ENCODE data around the gene ARID1B.

- TF ChIP-seq, protein P1, sequence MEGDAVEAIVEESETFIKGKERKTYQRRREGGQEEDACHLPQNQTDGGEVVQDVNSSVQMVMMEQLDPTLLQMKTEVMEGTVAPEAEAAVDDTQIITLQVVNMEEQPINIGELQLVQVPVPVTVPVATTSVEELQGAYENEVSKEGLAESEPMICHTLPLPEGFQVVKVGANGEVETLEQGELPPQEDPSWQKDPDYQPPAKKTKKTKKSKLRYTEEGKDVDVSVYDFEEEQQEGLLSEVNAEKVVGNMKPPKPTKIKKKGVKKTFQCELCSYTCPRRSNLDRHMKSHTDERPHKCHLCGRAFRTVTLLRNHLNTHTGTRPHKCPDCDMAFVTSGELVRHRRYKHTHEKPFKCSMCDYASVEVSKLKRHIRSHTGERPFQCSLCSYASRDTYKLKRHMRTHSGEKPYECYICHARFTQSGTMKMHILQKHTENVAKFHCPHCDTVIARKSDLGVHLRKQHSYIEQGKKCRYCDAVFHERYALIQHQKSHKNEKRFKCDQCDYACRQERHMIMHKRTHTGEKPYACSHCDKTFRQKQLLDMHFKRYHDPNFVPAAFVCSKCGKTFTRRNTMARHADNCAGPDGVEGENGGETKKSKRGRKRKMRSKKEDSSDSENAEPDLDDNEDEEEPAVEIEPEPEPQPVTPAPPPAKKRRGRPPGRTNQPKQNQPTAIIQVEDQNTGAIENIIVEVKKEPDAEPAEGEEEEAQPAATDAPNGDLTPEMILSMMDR (IDR thresholded peaks at IDR 0.05), result no peak
- TF ChIP-seq POLR2A (IDR thresholded peaks at IDR 0.05), result no peak
These were observed 441.4 kb downstream of the ARID1B start for GRCh38 chr6:157218371-157219198.
